ENCODE results near the gene ERGIC3.

ERGIC3 gene

DNA sequence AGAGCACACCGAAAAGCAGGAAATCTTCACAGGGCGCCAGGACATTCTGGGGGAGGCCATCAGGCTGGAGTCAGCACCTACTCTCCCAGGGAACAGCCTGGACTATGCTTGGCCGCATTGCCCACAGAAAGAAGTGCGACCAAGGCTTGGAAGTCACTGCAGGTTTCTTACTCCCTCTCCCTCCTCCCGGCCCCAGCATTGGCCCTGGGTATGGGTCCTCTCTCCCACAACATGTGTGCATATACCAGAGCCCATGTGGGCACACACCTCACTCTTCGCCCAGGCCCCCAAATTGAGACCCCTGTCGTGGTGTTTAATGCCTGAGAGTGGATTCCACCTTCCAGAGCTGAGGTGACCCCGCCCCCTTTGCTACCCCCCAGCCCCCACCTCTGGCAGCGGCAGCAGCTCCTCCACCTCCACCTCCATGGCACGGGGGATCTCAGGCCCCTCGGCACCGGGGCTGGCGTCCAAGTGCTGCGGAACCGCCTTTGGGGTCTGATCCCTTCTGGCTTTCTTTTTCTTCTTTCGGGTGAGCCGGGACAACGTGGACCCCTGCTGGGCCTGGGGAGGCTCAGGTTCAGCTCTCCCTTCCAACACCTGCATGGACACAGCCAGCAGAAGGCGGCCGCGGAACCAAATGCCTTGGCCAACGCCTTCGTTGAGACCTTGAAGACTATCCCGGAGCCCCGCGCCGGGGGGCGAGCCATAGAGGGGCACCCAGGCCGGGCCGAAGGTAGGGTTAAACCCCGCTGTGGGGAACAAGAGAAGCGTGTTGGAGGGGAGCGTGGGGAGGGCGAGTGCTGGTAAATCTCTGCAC is 58.5 kb downstream of the ERGIC3 start:
- no peak for DNase-seq

DNA sequence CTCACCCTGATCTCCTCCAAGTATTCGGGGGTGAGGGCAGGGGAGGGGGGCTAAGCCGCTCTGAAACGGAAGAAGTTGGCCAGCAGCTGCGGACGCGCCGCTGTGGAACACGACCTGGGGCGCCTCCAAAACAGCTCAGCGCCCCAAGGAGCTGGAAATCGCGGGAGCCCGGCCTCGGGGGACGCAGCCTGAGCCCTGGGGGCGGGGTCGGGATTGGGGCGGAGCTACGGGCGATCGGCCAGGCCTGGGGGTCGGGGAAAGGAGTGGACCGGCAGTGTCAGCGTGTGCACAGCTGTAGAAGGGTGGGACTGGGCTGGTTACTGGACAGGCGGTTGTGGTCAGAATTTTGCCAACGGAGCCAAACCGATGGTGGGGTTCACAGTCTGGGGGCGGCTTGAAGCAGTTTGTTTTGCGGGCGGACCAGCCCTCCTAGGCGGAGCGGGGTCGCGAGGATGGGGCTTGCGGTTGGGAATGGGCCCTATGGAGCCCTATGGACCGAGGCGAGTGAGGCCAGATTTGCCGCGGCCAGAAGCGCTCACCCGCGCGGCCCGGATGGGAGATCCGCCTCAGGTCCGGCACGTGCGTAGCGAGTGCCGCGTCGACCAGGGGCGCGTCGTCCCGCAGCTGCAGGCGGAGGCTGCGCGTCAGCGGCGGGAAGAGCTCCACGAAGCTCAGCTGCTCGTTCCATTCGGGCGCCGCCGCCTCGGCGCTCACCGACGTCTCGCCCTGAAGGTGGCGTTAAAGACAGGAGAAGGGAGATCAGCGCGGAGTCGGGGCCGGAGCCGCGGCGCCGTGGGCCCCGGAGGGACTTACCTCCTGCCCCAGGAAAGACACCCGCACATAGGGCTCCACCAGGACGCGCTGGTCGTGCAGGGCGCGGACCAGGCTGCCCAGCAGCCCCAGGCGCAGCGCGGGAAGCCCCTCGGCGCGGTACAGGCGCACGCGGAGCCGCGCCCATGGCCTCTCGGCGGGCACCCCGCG is 59.4 kb downstream of the ERGIC3 start:
- peak; percentile 59 for DNase-seq

DNA sequence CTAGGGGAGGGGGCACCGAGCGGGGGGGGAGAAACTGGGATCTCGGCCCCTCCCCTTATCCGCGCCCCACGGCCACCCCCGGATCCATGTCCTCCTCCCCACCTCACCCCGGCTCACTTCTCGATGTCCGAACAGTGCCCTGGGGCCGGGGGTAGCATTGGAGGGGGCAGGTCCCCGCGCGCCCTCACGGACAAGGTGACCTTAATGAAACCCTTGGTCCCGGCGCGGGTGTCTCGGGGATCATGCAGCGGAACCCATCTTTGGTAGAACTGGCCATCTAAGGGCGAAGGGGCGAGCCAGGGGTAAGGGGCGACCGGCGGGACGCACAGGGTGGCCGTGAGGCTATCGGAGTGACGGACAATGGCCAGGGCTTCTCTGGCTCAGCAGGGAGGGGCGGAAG is 60.1 kb downstream of the ERGIC3 start:
- DNase-seq: no peak

DNA sequence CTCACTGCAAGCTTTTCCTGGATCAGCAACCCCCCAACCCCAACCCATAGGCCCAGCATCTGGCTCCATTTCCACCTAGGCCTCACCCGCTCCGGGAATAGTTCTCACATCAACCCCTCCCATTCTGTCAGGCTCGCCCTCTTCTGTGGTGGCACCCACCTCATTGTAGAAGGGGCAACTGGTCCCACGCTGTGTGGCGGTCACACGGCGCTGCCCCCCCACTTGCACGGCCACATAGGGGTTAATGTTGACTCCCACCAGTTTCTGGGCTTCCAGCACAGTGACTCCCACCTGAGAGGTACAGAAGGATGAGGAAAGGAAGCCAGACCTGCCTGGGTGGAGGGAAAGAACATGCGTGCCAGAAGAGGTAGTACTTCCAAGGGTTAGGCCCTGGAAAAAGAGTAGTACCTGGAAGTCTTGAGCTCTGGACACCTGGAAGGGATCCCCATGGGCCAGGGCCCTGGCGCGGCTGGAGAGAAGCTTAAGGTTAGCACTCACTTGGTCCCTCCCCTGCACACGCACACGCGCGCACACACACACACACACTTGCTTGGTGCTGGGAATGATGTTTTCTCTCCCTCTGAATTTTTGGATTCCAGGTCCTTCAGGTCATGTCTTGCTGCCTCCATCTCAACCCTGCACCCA is 61.1 kb downstream of the ERGIC3 start:
- no peak for DNase-seq

DNA sequence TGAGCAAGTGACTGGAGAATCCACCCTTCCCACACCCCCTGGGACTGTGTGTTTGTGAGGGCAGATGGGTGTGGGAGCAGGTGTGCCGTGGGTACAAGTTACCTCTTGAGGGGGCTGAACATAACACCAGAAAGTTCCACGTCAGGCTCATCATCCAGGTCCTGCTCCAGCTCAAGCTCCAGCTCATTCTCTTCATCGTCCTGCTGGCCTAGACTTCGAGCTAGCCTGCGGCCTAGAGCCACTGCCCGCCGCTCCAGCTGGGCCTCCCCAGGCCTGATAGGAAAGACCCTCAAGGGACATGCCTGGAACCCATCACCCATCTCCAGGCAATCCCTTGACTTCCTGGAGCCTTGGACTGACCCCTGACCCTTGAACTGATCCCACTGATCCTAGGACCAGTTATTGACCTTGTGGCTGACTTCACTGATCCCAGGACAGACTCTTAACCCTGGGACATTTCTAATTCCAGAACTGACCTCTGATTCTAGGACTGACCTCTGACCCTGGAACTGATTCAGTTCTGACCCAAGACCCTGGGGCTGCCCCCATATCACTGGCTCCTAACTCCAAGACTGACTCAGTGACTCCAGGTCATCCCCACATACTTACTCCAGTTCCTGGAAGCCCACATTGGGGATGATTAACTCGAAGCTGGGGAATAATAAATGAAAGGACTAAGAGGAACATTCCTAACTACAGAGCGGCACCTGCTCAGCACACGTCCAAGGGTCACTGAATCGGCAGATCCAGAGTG is 62.0 kb downstream of the ERGIC3 start:
- DNase-seq: no peak

DNA sequence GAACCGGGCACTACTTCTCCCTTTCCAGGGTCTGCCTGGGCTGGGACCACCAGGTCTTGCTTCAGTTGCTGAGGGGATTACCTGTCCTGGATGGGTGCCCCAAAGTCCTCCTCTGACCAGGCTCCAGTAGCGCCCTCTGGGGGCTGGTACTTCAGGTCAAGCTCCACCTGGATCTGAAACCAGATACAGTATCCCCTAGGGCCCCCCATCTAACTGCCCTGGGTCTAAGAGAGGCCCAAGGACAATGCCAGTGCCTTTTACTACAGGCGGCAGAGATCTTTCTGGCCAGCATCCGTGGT is 62.5 kb downstream of the ERGIC3 start:
- no peak for DNase-seq

DNA sequence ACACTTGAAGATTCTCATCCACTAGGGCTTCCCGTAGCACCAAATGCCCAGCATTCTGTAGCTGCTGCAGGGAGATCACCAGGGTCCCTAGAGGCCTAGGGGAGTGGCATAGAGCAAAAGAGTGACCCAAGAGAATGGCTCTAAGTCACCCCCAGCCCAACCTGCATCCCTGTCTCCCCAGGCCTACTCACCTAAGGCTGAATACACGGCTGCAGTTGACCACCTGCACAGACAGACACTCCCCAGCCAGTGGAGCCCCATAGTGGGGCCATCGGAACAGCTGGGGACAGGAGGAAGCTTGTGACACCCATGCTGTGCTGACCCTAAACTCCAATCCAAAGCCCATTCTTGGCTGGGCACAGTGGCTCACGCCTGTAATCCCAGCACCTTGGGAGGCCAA is 64.2 kb downstream of the ERGIC3 start:
- no peak for DNase-seq

Measured in NCI-H2029 (cell line).